Thoracic aorta (tissue), 2 donors: Measurements from ENCODE around the gene KRTAP5-9. TPM values are rescaled to one million over a fixed set of nuclear protein-coding genes. Genes with fewer than 3 reads are reported as not detected.

ENCODE experiments used
- ATAC-seq: fragments of 150-250 bp; one replicate; pipeline ENCODE4 v1.8.0; 2017; ENCODE audit warnings: low read depth; ENCODE audit not compliant: insufficient number of reproducible peaks, low FRiP score
- DNase-seq: peaks from one replicate; pipeline ENCODE4 v3.0.0-alpha.2; 2020; ENCODE audit warnings: low spot score
- H3K27ac ChIP-seq, 2 donors: fragments of 200-600 bp; sonication (generic); 1 replicate in 1 of 2; 2 replicates in 1 of 2; pipeline ENCODE4 v1.5.1; 2016; ENCODE audit warnings: mild to moderate bottlenecking in 2 of 2, moderate library complexity in 2 of 2
- H3K27me3 ChIP-seq: fragments of 200-600 bp; sonication (generic); replicated peaks from 2 replicates; pipeline ENCODE4 v1.6.0; 2016; ENCODE audit warnings: mild to moderate bottlenecking; ENCODE audit not compliant: insufficient read depth
- H3K36me3 ChIP-seq: fragments of 200-600 bp; sonication (generic); one replicate; pipeline ENCODE4 v1.5.1; 2016
- H3K4me1 ChIP-seq, 2 donors: fragments of 200-600 bp; sonication (generic); 1 replicate in 1 of 2; 2 replicates in 1 of 2; pipeline versions ENCODE4 v1.5.1 to v1.6.0; 2016; ENCODE audit warnings: low read depth in 2 of 2, mild to moderate bottlenecking in 1 of 2; ENCODE audit not compliant: control insufficient read depth in 1 of 2
- H3K4me3 ChIP-seq: fragments of 200-600 bp; sonication (generic); 2 replicates; pipeline ENCODE4 v1.5.1; 2016; ENCODE audit warnings: mild to moderate bottlenecking
- H3K9me3 ChIP-seq: fragments of 200-600 bp; sonication (generic); 2 replicates; pipeline ENCODE4 v1.5.1; 2016
- total RNA-seq, 2 donors: library from RNA; depleted of rRNA; stranded (reverse); fragments of >200 nt; gene quantifications; one replicate each; pipeline versions ENCODE4 v1.1.0 to v1.2.3, GENCODE V29; 2016
- TF ChIP-seq, protein P1 (sequence below): fragments of 200-600 bp; sonication (generic); IDR thresholded peaks from one replicate; pipeline ENCODE4 v1.5.1; 2019; ENCODE audit warnings: antibody characterized with exemption

The KRTAP5-9 gene
- total RNA-seq, 2 donors from 2014 or later, result not detected

DNA sequence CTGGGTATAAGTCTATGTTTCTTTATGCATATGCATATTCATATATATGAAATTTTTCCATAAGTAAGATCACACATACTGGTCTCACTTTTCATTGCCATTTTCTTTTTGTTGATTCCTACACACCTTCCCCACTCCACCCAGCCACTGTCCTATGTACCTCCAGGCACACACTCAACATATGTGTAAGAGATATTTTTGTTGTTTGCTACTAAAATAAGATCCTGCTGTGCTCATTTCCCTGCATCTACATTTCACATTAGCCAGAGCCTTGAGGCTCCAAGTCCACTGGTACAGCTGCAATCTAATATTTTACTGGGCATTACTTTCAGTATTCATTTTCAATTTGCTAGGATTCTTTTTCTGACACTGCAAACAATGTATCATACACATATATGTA is 9.0 kb downstream of the KRTAP5-9 start:
- DNase-seq (no peak), ATAC-seq (no peak)
- H3K4me1 ChIP-seq, result no peaks in the 10 kb centered on the region
- TF ChIP-seq, protein P1, sequence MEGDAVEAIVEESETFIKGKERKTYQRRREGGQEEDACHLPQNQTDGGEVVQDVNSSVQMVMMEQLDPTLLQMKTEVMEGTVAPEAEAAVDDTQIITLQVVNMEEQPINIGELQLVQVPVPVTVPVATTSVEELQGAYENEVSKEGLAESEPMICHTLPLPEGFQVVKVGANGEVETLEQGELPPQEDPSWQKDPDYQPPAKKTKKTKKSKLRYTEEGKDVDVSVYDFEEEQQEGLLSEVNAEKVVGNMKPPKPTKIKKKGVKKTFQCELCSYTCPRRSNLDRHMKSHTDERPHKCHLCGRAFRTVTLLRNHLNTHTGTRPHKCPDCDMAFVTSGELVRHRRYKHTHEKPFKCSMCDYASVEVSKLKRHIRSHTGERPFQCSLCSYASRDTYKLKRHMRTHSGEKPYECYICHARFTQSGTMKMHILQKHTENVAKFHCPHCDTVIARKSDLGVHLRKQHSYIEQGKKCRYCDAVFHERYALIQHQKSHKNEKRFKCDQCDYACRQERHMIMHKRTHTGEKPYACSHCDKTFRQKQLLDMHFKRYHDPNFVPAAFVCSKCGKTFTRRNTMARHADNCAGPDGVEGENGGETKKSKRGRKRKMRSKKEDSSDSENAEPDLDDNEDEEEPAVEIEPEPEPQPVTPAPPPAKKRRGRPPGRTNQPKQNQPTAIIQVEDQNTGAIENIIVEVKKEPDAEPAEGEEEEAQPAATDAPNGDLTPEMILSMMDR, result no peak
- no peaks in the 10 kb centered on the region for H3K36me3 ChIP-seq
- H3K4me3 ChIP-seq, result no peak overlapping the region
- H3K27me3 ChIP-seq, result no peaks in the 10 kb centered on the region
- H3K9me3 ChIP-seq, result no peaks in the 10 kb centered on the region
- no peak overlapping the region for H3K27ac ChIP-seq

DNA sequence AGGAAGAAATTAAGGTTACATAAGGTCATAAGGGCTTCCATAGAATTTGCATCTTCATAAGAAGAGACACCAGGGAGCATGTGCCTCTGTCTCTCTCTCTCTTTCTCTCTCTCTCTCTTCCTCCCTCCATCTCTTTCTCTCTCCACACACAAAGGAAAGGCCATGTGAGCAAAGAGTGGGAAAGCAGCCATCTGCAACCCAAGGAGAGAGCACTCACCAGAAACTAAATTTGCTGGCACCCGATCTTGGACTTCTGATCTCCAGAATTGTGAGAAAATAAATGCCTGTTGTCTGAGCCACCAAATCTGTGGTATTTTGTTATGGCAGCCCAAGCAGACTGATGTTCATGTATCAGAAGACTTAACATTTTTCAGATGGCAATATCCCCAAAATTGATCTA is 10.8 kb downstream of the KRTAP5-9 start:
- Histone ChIP-seq H3K4me1 (no peaks in the 10 kb centered on the region), H3K27me3 (no peaks in the 10 kb centered on the region), H3K4me3 (no peak overlapping the region), H3K9me3 (no peaks in the 10 kb centered on the region), H3K27ac (no peak overlapping the region), H3K36me3 (no peaks in the 10 kb centered on the region)
- TF ChIP-seq, protein P1, result no peak
- DNase-seq (no peak), ATAC-seq (no peak)

DNA sequence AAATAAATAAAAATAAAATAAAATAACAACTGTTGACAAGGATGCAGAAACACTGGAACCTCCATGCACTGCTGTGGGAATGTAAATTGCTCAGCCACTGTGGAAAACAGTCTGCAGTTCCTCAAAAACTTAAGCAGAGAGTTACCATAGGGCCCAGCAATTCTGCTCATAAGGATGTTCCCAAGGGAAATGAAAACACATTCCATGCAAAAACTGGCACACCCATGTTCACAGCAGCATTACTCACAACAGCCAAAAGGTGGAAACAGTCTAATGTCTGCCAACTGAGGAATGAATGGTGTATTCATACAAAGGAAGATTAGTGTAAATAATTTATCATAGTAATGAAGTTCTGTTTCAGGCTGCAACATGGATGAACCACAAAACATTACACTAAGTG is 13.9 kb downstream of the KRTAP5-9 start:
- ATAC-seq (no peak), DNase-seq (no peak)
- no peak overlapping the region for H3K4me3 ChIP-seq
- H3K36me3 ChIP-seq, result no peaks in the 10 kb centered on the region
- no peak overlapping the region for H3K27ac ChIP-seq
- H3K27me3 ChIP-seq, result no peaks in the 10 kb centered on the region
- TF ChIP-seq, protein P1, result no peak
- no peaks in the 10 kb centered on the region for H3K4me1 ChIP-seq
- H3K9me3 ChIP-seq, result no peaks in the 10 kb centered on the region

DNA sequence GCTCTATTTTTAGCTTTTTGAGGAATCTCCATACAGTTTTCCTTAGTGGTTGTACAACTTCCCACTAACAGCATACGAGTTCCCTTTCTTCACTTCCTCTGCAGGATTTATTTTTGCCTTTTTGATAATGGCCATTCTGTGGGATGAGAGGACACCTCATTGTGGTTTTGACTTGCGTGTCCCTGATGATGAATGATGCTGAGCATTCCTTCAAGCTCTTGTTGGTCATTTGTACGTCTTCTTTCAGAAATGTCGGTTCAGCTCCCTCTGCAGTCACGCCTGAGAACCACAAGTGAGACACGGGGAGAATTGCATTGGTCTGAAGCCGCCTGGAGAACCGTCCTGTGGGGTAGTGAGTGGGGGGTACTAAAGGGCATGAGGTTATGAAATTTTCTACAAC is 15.2 kb downstream of the KRTAP5-9 start:
- Histone ChIP-seq H3K27me3 (no peaks in the 10 kb centered on the region), H3K4me1 (no peaks in the 10 kb centered on the region), H3K4me3 (no peak overlapping the region), H3K9me3 (no peaks in the 10 kb centered on the region), H3K27ac (no peak overlapping the region), H3K36me3 (no peaks in the 10 kb centered on the region)
- peak; percentile 16 for ATAC-seq
- TF ChIP-seq, protein P1, result no peak
- no peak for DNase-seq

DNA sequence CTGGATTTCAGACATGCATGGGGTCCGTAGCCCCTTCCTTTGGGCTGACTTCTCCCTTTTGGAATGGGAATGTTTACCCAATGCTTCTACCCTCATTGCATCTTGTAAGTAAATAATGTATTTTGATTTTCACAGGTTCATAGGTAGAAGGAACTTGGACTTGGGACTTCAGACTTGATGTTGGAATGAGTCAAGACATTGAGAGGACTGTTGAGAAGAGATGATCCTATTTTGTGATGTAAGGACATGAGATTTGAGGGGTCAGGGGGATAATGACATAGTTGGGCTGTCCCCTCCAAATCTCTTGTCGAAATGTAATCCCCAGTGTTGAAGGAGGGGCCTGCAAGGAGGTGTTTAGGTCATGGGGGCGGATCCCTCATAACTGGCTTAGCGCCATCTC is 16.2 kb downstream of the KRTAP5-9 start:
- no peaks in the 10 kb centered on the region for H3K4me1 ChIP-seq
- H3K4me3 ChIP-seq, result no peak overlapping the region
- no peaks in the 10 kb centered on the region for H3K27me3 ChIP-seq
- TF ChIP-seq, protein P1, result no peak
- no peak overlapping the region for H3K27ac ChIP-seq
- ATAC-seq (no peak), DNase-seq (no peak)
- H3K9me3 ChIP-seq, result no peaks in the 10 kb centered on the region
- no peaks in the 10 kb centered on the region for H3K36me3 ChIP-seq
